C4-2B (cell line): ENCODE data around the gene RAF1.
"Not testable (repeated sequence)": the region's sequence is repeated elsewhere in the genome, so short reads cannot be mapped to it uniquely, and the experiment has no call there.

Experiments
- H3K27ac ChIP-seq: fragments of 450-650 bp; 2 replicates; pipeline ENCODE4 v1.5.1; 2017
- CTCF ChIP-seq: fragments of 450-650 bp; conservative IDR thresholded peaks from 2 replicates; pipeline ENCODE4 v1.5.1; 2017; ENCODE audit warnings: mild to moderate bottlenecking
- ZFX ChIP-seq: fragments of 450-650 bp; IDR thresholded peaks from 2 replicates; pipeline ENCODE4 v1.6.1; 2017

RAF1 gene

GRCh38 chr3:12630292-12630691 is 33.6 kb downstream of the RAF1 start:
- TF ChIP-seq CTCF: no peak
- no peak for TF ChIP-seq ZFX
- H3K27ac ChIP-seq: peak overlapping the region; percentile 70

GRCh38 chr3:12629560-12629959 is 34.4 kb downstream of the RAF1 start:
- peak overlapping the region; percentile 70 for H3K27ac ChIP-seq
- TF ChIP-seq CTCF: no peak
- no peak for TF ChIP-seq ZFX

- H3K27ac ChIP-seq: peak overlapping the region; percentile 31; the same call in 1 of the 2 replicates
- TF ChIP-seq CTCF (no peak), ZFX (no peak)
These were observed 35.1 kb downstream of the RAF1 start for GRCh38 chr3:12628813-12629212.

- TF ChIP-seq CTCF (no peak), ZFX (no peak)
- H3K27ac ChIP-seq: peak overlapping the region; percentile 60
These were observed 36.5 kb downstream of the RAF1 start for GRCh38 chr3:12627370-12627769.

GRCh38 chr3:12624964-12625363 is 39.0 kb downstream of the RAF1 start:
- H3K27ac ChIP-seq: not testable (repeated sequence)

- no peak for TF ChIP-seq ZFX
- no peak for TF ChIP-seq CTCF
- H3K27ac ChIP-seq: no peak overlapping the region
These were observed 39.9 kb downstream of the RAF1 start for GRCh38 chr3:12624056-12624455.

- TF ChIP-seq ZFX (no peak), CTCF (no peak)
These were observed 41.6 kb downstream of the RAF1 start for GRCh38 chr3:12622335-12622734.

GRCh38 chr3:12620729-12621128 is 43.2 kb downstream of the RAF1 start:
- TF ChIP-seq CTCF: no peak
- no peak for TF ChIP-seq ZFX
- H3K27ac ChIP-seq: no peak overlapping the region

More at GRCh38 chr3:12622335-12622734, 41.6 kb downstream of the RAF1 start:
- no peak overlapping the region for H3K27ac ChIP-seq
